Liver (tissue), 3 donors: ENCODE results near the gene CLDN6.

Experiments
- JUND ChIP-seq, 2 donors: IDR thresholded peaks; 2 replicates each; pipeline ENCODE4 v1.6.1; 2016; ENCODE audit warnings: antibody characterized with exemption in 2 of 2
- RAD21 ChIP-seq, 2 donors: IDR thresholded peaks; 2 replicates each; pipeline ENCODE4 v1.6.1; 2016; ENCODE audit warnings: antibody characterized with exemption in 2 of 2, mild to moderate bottlenecking in 2 of 2
- SP1 ChIP-seq: IDR thresholded peaks from 2 replicates; pipeline ENCODE4 v1.6.1; 2018; ENCODE audit warnings: antibody characterized with exemption, mild to moderate bottlenecking
- TF ChIP-seq, protein P1 (sequence below): fragments of 150-350 bp; IDR thresholded peaks from 2 replicates; pipeline ENCODE4 v1.5.1; 2017; ENCODE audit warnings: improper control_type of control experiment, low read depth, low read length; ENCODE audit not compliant: missing input control
- TF ChIP-seq, protein P2 (sequence below): IDR thresholded peaks from 2 replicates; pipeline ENCODE4 v1.6.1; 2016; ENCODE audit warnings: antibody characterized with exemption
- TF ChIP-seq, protein P3 (sequence below): IDR thresholded peaks from 2 replicates; pipeline ENCODE4 v1.6.1; 2016; ENCODE audit warnings: antibody characterized with exemption, mild to moderate bottlenecking
- donor health status: healthy.
- donor health status: healthy.

DNA sequence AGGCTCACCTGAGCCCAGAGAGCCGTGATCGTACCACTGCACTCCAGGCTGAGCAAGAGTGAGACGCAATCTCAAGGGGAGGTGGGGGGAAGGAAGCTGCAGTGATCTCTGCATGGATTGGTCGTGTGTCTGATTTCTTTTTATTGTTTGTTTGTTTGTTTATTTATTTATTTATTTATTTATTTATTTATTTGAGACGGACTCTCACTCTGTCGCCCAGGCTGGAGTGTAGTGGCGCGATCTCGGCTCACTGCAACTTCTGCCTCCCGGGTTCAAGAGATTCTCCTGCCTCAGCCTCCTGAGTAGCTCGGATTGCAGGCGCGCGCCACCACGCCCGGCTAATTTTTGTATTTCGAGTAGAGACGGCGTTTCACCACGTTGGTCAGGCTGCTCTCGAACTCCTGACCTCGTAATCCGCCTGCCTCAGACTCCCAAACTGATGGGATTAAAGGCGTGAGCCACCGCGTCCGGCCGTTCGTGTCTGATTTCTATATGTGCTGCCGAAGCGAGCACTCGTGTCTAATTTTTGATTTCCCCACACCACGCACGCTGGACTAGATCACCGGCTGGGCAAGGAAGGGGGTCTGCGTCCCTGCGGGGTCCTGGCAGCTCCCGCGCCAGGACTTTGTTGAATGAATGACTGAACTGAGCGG lies 1.7 kb upstream of the CLDN6 start:
- TF ChIP-seq SP1, result no peak
- TF ChIP-seq, protein P1, sequence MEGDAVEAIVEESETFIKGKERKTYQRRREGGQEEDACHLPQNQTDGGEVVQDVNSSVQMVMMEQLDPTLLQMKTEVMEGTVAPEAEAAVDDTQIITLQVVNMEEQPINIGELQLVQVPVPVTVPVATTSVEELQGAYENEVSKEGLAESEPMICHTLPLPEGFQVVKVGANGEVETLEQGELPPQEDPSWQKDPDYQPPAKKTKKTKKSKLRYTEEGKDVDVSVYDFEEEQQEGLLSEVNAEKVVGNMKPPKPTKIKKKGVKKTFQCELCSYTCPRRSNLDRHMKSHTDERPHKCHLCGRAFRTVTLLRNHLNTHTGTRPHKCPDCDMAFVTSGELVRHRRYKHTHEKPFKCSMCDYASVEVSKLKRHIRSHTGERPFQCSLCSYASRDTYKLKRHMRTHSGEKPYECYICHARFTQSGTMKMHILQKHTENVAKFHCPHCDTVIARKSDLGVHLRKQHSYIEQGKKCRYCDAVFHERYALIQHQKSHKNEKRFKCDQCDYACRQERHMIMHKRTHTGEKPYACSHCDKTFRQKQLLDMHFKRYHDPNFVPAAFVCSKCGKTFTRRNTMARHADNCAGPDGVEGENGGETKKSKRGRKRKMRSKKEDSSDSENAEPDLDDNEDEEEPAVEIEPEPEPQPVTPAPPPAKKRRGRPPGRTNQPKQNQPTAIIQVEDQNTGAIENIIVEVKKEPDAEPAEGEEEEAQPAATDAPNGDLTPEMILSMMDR, result no peak
- no peak for TF ChIP-seq RAD21 (IDR thresholded peaks at IDR 0.05)
- TF ChIP-seq, protein P2, sequence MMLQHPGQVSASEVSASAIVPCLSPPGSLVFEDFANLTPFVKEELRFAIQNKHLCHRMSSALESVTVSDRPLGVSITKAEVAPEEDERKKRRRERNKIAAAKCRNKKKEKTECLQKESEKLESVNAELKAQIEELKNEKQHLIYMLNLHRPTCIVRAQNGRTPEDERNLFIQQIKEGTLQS, result no peak
- TF ChIP-seq JUND (IDR thresholded peaks at IDR 0.05), result no peak
- TF ChIP-seq, protein P3, sequence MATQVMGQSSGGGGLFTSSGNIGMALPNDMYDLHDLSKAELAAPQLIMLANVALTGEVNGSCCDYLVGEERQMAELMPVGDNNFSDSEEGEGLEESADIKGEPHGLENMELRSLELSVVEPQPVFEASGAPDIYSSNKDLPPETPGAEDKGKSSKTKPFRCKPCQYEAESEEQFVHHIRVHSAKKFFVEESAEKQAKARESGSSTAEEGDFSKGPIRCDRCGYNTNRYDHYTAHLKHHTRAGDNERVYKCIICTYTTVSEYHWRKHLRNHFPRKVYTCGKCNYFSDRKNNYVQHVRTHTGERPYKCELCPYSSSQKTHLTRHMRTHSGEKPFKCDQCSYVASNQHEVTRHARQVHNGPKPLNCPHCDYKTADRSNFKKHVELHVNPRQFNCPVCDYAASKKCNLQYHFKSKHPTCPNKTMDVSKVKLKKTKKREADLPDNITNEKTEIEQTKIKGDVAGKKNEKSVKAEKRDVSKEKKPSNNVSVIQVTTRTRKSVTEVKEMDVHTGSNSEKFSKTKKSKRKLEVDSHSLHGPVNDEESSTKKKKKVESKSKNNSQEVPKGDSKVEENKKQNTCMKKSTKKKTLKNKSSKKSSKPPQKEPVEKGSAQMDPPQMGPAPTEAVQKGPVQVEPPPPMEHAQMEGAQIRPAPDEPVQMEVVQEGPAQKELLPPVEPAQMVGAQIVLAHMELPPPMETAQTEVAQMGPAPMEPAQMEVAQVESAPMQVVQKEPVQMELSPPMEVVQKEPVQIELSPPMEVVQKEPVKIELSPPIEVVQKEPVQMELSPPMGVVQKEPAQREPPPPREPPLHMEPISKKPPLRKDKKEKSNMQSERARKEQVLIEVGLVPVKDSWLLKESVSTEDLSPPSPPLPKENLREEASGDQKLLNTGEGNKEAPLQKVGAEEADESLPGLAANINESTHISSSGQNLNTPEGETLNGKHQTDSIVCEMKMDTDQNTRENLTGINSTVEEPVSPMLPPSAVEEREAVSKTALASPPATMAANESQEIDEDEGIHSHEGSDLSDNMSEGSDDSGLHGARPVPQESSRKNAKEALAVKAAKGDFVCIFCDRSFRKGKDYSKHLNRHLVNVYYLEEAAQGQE, result no peak
